HG03103 (cell line): Measurements from ENCODE around the gene BRD3.

Source experiments
- ATAC-seq: cut with Tn5 transposase; IDR thresholded peaks from one replicate; pipeline ENCODE4 v1.9.1; 2021; ENCODE audit warnings: low read depth; ENCODE audit not compliant: unreplicated experiment

Gene BRD3

DNA sequence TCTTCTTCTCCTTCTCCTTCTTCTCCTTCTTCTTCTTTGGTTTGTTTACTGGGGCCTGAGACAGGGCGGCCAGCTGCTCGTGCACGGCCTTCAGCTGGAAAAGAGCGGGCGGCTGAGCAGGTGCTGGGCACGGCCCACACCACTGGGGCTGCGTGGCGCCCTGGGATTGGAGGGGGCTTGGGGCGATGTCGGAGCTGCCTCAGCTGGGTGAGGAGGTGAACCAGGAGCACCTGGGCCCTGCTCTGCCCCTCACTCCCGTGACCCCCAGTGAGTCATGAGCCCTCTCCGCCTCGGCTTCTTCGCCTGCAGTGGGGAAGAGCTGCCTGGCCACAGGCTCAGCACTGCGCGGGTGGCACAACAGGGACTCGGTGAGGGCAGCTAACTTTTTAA, 27.7 kb downstream of the BRD3 start:
- ATAC-seq: no peak

DNA sequence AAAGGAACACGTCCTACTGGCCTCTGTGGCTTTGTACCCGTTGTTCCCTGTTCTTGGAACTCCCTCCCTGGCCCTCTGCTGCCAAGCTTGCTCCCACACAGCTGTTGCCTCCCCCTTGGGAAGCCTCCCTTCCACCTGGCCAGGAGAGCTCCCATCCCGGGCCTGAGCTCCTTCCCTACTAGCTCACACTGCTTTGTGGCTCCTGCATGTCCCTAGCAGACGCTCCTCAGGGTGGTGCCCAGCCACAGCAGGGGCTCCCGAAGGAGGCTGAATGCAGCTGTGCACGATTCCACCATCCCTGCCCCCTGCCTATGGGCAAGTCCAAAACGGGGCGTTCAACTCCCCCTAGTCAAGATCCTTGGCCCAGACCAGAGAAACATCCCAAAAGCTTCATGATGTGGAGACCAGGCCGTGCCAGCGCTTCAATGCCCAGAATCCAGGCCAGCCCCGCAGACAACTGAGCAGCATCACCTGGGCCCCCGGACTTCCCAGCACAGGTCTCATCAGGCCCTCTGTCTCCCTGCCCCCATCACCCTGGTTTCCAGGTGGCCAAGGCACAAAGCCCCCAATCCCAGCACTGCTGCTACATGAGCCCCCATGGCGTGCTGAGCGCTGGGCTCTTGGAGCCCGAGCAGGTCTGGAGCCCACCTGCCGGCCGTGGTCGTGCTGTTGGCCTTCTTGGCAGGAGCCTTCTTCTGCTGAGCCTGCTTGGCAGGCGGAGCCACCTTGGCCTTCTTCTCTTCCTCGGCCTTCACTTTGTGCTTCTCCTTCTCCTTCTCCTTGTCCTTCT, 28.2 kb downstream of the BRD3 start:
- ATAC-seq: no peak

DNA sequence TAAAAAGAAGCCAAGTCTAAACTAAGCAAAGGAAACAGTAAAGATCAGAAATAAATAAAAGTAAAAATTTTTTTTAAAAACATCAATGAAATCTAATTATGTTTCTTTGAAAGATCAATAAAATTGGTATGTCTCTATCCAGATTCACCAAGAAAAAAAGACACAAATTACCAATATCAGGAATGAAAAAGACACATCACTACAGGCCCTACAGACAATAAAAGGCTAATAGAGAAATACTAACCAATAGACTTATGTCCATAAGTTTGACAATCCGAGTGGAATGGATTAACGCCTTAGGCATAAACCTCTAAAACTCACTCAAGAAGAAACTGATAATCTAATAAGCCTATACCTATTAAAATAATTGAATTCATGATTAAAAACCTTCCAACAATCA, 30.2 kb downstream of the BRD3 start:
- ATAC-seq: no peak

DNA sequence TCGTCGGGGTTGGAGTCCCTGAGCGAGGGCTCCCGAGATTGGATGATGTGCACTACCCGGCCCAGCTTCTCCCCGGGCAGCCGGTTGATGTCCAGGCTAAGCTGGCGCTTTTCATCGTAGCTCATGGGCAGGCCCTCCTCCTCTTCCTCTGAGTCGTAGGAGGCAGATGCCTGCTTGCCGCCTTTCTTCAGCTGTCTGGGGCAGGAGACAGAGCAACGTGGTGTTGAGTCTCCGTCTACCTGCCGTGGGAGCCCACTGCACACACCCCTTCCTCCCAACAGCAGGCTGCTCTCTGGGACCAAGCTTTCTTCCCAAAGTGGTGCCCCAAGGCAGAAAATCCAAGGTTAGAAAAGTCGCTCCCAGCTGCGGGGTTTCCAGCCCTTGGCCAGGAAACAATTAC, 31.7 kb downstream of the BRD3 start:
- ATAC-seq: no peak

DNA sequence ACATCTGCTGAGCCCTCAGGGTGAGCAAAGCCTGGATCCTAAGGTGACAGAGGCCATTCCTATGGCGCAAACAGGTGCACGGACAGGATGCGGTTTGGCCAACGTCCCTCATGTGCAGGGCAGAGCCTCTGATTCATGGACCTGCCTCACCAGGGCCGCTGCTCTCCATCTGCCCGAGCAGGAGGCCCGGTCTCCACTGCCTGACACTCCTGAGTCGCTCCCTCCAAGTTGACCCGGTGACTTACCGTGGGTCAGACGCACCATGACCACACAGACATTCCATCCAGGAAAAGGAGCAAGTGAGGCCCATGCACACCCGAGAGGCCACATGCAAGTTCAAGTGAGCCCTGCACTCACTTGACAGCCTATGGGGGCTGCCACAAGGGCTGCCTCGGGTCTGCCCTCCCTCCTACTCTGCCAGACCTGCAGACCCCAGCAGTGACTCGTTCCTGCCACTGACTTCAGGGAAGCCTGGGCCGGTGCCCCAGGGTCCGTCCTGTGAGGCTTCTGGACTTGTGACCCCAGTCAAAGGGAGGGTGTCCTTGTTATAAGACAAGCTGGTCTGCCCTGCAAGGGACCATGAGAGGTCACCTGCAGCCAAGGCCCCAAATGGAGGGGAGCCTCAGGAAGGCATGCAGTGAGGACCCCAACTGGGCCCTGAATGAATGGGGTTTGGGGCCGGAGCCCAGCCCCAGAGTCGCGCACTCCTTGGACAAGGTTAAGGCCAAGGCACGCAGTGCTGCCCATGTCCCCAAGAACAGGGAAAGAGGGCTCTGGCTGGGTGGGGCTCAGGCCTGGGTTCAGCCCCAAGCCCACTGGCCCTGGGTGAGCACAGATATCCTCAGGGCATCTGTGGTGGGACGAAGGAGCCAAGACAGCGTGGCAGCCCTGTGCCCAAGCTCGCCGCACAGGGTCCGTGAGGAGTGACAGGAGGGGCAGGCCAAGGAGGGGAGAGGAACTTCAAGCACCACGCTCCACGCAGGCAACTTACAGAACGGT, 32.5 kb downstream of the BRD3 start:
- no peak for ATAC-seq

DNA sequence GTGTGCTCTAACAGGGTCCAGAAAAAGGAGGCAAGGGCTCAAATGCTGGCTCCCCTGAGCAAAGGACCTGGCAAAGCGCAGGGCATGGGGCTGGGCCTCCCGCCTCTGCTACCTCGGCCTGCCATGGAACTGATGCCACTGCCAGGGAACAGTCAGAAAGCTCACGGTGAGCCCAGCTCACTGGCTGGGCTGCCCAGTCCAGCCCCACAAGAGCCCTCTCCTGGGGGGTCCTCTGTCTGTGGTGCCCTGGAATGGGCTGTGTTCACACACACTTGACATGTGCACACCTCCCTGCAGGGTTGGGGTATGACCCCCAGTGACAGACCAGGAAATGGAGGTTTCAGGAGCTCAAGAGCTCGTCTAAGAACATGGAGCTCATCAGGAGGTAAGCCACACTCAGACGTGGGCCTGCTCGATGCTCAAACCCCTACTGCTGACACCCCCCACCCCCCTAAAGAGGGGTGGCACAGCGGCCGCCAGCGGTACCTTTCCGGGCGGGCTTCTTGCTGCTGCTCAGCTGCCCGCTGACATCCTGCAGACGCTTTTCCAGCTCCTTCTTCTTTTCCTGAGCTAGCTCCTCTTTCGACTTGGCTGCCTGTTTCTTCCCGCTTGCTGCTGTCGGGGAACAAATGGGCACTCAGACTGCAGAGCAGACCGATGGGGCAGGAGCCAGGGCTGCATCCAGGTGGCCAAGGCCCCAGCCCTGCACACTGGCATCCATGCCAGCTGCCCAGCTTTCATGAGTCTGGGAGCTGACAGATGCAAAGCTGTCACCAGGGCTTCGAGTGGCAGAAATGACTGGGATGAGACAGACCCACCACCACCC, 33.4 kb downstream of the BRD3 start:
- ATAC-seq: no peak

DNA sequence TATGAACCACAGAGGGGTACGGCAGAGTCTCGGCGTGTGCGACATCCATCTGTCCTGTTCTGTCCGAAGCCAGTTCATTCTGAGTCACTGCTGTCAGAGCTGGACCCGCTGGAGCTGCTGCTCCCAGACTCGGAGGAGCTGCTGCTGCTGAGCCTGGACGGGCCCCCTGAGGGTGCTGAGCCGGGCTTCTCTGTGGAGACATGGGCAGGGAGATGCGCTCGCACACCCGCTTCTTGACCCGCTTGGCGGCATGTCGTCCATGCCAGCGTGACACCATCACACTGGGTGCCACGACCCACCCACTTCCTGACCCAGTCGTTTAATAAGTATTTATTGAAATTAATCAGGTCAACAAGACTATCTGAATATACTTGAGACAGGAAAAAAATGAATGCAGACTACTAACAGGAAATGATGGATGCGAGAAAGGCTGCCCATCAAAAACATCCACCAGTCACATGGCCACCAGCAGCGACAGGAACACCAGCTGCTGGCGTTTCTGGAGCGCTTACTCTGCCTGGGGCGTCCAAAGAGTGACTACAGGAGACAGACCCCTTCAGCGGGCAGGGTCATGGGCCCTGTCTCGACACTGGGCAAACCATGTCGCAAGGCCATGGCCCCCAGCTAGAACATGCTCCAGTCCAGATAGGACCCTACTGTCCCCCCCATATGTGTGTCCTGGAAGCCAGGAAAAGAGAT, 34.2 kb downstream of the BRD3 start:
- ATAC-seq: no peak

DNA sequence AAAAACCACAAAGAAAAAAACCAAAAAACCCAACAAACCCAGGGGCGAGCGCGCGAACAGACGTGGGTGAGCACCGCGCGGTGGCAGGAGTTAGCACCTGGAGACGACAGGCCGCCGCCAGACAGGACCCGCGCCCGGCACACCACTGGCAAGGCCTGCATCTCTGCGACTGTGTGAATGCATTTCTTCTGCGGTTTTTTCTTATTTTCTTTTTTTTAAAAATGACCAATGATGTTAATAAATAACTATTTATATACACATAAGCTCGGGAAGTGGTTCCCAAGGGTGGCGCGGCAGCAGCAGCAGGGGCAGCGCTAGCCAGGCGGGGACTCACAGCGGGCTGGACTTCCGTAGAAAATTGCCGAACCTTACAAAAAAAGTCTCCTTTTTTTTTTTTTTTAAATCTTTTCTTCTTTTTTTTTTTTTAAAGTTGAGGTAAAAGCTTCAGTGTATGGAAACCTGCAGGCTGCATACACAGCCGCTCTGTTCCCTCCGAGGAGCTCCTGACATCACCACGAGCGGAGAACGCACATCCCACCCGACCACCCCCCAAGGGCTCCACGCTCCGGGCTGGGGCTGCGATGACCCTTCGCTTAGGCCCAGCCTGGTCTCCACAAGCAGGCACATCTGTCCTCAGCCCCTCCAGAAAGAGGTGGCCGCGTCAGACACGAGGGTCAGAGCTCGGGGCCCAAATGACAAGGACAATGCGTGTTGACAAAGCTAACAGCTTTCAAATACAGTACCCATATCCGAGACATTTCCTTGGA, 35.2 kb downstream of the BRD3 start:
- ATAC-seq: no peak

DNA sequence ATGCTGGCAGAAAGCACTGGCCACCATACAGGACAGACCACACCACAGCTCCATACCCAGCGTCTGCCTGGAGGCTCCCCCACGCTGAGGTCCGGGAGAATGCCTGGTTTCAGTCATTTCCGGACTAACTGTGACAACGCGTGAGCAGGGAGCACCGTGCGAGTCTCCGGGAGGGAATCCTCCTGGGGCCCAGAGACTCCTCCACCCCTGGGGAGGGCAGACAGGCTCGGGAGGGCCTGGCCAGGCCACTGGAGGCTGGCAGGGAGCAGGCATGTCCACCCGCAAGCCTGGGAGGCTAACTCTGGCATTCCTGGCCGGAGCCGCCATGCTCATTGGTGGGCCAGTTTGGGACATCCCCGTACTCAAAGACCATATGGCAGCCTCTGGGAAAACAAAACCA, 36.0 kb downstream of the BRD3 start:
- ATAC-seq: no peak

DNA sequence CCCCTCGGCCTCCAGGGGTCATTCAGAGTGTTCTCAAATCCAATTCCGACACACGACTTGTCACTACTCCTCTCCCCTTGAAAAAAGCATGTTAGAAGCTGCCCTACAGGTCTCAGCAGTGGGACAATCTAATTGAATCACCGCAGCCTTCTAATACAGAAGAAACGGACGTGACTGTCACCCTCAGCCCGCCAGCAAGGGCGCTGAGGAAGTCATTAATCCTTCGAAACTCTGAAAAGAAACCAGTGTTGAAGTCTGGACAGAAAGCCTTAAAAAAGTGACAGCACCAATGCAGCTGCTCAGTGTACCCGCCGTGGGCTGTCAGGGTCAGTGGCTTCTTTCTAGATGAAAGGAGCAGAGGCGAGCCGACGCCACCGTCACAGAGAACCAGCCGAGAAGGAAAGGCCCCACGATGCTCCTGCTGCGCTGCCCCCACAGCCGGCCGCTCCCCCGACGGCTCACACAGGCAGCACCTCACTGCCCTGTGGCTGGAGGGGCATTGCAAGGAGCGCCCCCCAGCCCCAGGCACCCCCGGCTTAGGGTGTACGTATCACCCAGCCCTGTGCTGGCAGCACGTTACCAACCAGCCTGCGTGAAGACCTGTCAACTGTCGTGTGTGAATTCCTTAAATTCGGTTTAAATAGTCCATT, 36.9 kb downstream of the BRD3 start:
- no peak for ATAC-seq

DNA sequence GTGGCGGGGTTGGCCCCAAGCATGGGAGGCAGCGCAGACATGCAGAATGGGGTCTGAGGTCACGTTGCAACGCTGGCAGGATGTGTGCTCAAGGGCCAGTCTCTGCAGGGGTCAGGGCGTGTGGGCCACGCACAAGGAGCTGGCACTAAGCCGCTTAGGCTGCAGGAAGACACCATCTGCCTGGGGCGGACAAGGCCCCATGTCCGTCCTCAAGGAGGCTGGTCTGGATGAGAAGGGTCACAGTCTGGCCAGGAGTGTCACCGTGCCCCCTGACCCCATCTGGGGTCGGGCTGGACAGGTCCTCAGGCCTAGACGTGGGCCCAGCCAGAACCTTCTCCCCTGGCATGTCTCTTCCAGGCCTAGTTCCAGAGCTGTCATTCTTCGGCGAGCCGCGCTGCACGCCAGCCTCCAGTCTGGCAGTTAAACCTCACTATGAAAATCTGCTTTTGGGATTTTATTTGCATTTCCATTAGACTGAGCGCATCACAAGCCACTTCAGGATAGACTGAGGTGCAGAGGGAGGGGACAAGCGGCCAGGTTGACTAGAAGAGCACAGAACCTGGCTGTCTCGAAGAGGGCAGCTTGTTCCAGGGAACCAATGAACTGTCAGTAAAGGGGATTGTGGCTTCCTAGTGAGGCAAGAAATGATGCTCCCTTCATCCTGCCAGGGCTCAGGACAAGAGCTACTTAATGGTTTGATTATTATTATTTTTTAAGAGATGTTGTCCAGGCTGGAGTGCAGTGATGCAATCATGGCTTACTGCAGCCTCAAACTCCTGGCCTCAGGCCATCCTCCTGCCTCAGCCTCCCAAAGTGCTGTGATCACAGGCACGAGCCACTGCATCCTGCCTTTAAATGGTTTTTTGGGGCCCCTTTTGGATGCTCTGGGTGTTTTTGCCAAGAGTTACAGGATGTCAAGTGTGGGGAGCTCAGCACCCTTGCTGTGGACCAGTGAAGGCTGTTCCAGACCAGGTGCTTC, 38.3 kb downstream of the BRD3 start:
- no peak for ATAC-seq

DNA sequence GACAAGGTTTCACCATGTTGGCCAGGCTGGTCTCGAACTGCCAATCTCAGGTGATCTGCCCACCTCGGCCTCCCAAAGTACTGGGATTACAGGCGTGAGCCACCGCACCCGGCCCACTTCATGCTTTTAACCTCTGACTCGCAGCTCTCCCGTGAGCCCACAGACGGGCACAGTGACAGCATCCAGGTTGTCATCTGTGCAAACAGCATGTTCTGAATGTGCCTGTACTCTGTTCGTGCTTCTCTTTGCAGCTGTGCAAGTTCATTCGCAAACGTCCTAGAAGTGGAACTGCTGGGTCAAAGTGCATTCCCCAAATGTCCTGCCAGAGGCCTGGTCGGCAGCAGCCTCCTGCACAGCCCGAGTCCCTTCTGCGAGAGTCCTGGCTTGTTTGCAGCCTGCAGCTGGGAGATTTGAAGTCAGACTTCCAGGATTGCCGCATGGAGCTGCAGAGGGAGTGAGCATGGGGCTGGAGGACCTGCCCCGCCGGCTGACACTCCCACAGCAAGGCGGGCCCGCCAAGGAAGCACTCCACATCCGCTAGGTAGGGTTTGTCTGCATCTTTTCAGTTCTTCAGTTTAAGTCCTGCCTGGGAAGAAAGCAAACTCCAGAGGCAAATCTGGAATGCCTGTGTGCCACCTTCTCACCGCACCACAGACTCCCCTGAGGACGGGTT, 39.1 kb downstream of the BRD3 start:
- no peak for ATAC-seq

DNA sequence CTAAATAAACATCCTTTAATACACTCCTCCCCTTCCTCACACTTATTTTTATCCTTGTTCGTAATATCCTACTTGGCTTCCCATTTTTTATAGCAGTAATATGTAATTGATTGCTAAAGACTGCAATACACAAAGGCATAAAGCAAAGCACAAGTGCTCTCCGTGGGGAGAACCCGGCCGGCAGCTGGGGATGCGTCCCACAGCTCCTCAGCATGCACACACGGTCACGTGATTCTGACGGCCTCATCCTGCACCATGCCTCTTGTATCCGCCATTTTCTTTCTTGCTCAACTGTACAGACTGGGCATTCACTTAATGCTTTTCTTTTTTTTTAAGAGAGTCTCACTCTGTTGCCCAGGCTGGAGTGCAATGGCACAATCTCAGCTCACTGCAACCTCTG, 39.8 kb downstream of the BRD3 start:
- no peak for ATAC-seq

DNA sequence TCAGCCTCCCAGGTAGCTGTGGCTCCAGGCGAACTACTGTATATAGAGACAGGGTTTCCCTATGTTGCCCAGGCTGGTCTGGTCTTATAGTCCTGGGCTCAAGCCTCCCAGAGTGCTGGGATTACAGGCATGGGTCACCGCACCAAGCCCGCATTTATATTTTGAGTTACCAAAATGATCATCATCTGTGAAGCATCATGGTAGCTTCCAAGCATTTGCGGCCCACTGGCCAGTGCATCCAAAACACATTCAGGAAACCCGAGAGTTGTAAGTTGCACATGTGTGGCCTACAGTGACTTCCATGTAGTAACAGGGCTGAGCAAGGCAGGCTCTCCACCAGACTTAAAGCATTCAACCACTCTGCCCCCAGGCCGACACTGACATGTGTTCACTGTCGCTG, 40.3 kb downstream of the BRD3 start:
- no peak for ATAC-seq

DNA sequence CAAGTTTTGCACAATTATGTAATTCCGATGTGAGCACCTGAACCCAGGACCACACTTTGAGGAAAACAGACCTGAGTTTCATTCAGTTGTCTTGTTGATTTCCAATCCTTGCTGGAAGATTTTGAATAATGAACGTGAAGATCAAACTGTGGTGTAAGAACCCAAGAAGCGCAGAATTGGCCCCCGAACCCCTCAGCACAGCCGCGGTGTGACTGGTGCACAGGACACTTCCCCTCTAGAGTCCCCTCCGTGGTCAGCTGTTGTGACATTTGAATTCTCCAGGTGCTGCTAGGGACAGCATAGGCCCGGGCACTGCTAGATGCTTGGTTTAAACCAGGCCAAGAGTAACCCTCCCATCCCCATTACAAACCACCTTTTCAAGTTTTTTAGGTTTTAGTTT, 40.8 kb downstream of the BRD3 start:
- no peak for ATAC-seq

DNA sequence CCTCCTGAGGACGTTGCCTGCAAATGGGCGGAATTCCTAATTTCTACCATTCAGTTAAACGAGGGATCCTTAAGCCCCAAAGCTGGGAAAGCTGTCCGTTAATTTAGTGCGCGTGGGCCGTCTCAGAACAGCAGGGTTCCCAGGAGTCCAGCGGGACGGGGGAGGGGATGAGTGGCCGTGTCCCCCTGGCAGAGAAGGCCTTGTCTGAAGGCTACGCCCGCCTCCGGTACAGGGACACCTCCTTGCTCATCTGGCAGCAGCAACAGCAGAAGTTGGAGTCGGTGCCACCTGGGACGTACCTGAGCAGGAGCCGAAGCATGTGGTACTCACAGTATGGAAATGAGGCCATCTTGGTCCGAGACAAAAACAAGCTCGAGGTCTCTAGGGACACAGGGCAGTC, 41.2 kb downstream of the BRD3 start:
- no peak for ATAC-seq
